ENCODE data around the gene OR4D6.
"Not testable (repeated sequence)": the region's sequence is repeated elsewhere in the genome, so short reads cannot be mapped to it uniquely, and the experiment has no call there.

Gene OR4D6

DNA sequence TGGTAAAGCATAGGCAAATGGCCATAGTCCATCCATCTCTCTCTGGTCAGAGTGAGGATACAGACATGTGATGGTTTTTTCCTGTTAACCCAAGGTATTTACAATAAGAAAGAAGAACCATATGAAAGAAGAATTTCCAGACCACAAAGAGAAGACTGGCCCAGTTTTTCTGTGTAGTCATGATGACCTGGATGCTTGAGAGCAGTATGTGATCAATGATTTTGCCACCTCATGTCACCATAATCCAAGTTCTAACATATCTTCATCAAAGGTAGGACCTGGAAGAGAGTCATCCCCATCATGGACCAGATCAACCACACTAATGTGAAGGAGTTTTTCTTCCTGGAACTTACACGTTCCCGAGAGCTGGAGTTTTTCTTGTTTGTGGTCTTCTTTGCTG lies at the start of gene OR4D6:
Gene OR4D6 (plus strand): TSS at position 301 of the 400 bp plus-strand sequence. CDS start 0 bp downstream, at position 301.
- DNase-seq = no peak

DNA sequence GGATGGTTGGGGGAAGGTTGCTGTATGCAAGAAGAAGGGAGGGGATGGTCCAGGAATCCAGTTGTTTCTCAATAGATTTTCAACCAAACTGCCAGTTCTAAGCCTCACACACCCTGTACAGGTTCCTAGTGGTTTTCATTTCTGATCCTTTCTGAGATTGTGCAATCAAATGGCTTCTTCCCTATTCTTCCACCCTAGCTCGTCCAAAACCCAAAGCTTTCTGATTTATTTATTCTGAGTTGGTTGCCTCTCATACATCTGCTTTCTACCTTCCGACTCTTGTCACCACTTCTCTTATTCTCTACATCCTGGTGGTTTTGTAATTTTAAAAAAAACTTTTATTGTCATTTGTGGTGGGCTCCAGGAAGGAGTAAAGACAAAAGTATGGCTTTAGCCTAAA lies 43.1 kb upstream of the OR4D6 start:
- DNase-seq = no peak

DNA sequence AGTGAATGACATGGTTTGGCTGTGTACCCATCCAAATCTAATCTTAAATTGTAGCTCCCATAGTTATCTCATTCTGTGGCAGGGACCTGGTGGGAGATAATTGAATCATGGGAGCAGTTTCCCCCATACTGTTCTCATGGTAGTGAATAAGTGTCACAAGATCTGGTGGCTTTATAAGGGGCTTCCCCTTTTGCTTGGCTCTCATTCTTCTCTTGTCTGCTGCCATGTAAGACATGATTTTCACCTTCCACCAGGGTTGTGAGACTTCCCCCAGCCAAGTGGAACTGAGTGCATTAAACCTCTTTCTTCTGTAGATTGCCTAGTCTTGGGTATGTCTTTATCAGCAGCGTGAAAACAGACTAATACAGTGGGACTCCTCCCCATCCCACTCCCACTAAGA lies 41.6 kb upstream of the OR4D6 start:
- DNase-seq = no peak

DNA sequence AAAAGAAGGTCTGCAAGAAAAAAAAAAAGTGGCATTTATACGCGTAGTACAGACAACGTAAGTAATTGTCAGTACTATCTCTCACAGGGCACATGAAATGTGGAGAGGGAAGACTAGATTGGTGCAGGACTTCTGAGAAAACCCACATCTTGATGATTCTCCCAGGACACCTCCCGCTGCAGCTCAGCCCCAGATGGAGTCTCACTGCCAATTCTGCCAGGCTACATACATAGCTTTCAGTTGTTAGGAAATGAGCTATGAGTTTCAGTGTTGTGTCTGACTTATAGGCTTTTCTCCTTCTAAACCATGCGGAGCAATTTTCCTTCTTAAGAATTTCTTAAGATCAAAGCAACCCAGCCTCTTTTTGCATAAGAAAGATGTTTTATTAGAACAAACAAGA lies 40.1 kb upstream of the OR4D6 start:
- DNase-seq = no peak

DNA sequence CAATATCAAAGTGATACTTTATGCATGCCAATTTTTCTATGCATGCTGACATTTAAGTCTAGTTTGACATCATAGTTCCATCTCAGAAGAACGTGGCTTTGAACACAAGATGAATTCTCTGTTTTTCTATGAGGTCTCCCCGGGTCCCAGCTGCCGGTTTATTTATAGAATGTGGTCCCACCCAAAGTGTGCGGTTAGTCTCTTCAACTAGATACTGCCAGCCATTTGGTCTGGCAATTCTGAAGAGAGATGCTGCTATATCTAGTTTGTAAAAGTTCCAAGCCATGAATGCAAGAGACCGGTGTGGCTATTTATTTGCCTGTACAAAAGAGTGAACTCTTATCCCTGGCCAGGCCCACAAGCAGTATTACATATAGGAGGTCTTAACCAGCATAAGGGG lies 39.7 kb upstream of the OR4D6 start:
- DNase-seq = no peak

DNA sequence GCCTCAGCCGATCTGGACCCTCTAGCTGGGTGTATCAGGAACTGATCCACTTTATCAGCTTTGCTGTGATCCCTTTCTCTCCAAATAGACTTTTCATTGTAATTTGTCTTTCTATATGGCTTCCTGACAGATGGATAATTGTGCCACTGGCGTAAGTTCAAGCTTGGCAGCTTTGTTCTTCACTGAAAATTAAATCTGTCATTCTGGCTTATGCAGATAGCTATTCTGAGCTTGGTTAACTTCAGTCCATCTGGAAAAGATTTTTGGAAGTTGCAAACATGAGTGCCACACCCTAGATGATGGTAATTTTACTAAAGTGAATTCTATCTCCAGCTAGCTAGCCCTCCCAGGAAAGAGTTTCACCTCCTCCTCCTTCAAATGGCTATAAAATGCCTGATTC lies 38.6 kb upstream of the OR4D6 start:
- DNase-seq = no peak

DNA sequence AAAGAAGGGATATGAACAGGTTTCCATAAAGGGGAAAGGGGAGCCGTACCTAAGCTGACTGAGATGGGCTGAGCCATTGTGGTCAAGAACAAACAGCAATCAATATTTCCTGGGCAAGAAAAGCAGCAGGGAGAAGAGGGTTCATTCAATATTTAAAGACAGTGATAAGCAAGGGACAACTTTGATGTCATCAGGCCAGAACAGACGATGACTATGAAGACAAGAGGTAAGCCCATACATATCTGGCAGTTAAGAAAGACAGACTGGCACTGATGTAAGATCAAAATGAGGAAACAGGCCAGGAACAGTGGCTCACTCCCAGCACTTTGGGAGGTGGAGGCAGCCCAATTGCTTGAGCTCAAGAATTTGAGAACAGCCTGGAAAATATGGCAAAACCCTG lies 32.9 kb upstream of the OR4D6 start:
- no peak for DNase-seq

DNA sequence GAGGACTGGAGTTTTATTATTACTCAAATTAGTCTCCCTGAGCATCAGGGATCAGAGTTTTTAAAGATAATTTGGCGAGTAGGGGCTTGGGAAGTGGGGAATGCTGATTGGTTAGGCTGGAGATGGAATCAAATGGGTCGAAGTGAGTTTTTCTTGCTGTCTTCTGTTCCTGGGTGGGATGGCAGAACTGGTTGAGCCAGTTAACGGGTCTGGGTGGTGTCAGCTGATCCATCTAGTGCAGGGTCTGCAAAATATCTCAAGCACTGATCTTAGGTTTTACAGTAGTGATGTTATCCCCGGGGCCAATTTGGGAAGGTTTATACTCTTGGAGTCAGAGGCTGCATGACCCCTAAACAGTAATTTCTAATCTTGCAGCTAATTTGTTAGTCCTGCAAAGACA lies 31.6 kb upstream of the OR4D6 start:
- no peak for DNase-seq

DNA sequence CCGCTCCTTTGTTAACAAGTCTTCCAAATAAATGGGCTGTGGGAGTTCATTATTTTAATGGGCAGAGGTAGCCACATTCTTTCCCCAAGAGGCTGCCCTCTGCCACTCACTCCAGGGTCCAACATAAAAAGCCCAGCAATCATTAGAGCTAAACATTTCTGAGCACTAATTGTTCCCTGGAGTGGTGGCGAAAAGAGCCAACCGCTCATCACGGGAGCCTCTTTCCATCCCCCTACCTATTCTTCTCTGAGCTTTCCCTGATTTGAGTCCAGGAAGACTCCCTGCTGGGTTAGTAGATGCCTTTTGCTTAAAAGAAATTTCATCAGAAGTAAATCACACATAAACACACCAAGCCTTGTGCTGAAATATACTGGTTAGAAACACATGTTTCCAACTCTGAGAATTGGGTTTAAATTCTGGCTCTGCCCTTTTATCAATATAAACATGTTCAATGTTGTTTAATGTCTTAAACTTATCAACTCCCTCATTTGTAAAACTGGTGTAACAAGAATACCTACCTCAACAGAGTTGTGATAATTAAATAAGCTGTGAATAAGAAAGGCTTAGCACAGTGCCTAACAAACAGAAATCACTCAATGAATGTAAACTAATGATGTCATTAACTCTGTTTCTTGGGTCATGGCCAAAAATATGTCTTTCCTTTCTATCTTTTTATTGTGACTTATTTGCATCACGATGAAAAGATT lies 30.2 kb upstream of the OR4D6 start, which contains the start of gene OR5A2:
Gene OR5A2 (minus strand): TSS at position 53 of the 707 bp plus-strand sequence. CDS start 3,460 bp downstream, outside the sequence.
- no peak for DNase-seq

DNA sequence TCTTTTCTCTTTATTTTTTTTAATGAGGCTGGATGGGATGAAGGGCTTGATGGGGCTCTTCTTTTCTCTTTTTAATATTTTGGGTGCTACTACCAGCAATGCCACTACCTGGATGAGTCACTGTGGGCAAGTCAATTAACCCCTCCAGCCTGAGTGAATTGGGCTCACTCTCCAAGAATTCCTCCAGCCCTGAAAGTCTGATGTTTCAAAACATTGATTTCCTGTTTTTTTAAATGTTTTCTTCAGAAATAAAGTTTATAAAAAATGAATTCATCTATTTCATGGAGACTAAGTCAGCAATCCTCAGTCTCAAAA lies 29.7 kb upstream of the OR4D6 start:
- no peak for DNase-seq

DNA sequence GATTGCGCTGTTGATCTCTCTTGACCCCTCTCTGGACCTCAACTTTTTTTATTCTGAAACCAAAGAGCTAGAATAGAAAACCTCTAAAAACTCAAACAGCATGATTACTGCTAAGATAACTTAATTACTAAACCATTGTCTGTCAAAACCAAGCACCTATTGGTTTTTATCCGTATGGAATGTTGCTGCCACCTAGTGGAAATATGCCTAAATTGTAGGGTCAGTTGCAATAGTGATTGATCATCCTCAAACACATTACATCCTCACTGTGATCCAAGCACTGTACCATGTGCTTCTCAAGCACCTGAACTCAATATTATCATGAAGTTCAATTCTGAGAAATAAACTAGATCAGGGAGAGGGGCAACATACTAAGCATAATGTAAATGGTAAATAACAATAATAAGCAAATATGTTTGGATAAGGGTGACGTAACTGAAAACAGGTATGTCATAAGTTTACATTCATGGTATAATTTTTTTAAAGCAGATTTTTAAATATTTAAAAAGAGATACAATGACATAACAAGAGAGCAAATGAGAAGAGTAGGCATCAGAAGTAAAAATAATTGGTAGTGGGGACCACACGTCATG lies 26.7 kb upstream of the OR4D6 start:
- DNase-seq = peak; percentile 5 to 50

DNA sequence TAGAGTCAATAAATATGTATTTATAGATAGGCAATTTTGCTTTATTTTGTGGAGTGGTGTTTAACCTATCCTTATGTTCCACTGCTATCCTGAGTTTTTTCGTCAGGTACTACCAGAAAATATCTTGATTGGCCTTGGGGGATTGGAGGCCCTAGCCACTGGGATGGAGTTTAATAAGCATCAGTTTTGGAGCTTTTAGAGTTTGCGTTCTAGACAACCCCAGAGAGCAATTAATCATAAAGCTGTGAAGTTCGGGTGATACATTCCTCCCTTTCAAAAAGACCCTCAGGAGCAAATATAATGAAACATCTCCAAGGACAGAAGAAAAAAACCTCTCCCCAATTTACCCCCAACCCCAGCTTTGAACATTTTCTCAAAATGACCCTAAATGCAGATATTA lies 20.6 kb upstream of the OR4D6 start, which contains the start of gene OR5A1:
Gene OR5A1 (plus strand): TSS at position 301 of the 400 bp plus-strand sequence. CDS start 6,700 bp downstream, outside the sequence.
- DNase-seq = no peak

DNA sequence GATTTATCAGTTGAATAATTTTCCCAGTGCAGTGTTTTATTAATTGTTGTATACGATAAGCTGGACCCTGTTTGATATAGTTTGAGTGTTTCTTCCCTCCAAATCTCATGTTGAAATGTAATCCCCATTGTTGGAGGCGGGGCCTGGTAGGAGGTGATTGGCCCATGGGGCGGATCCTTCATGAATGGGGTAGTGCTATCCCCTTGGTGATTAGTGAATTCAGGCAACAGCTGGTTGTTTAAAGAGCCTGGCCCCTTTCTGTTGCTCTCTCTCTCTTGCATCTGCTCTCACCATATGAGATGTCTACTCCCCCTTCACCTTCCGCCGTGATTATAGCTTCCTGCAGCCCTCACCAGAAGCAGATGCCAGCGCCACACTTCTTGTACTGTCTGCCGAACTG lies 19.0 kb upstream of the OR4D6 start:
- DNase-seq = no peak

DNA sequence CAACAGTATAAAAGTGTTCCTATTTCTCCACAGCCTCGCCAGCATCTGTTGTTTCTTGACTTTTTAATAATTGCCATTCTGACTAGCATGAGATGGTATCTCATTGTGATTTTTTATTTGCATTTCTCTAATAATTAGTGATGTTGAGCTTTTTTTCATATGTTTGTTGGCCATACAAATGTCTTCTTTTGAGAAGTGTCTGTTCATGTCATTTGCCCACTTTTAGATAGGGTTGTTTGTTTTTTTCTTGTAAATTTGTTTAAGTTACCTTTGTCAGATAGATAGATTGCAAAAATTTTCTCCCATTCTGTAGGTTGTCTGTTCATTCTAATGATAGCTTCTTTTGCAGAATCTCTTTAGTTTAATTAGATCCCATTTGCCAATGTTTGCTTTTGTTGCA lies 11.1 kb upstream of the OR4D6 start:
- not testable (repeated sequence) for DNase-seq

DNA sequence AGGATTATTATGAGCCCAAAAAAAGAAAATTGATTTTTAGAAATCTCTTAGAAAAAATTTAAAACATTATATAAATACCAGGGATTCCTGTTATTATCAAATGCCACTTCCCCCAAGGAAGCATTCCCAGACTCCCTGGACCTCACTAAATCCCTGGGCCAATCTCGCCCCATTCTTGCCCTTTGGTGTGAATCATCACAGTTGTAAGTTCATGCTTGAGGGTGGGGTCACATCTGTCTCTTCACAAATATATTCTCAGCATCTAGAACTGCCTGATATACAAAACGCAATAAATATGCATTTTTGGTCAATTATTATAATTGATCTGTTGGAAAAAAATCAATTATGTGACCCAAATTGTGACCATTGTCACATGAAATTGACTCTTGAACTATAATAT lies 8.3 kb upstream of the OR4D6 start:
- no peak for DNase-seq

DNA sequence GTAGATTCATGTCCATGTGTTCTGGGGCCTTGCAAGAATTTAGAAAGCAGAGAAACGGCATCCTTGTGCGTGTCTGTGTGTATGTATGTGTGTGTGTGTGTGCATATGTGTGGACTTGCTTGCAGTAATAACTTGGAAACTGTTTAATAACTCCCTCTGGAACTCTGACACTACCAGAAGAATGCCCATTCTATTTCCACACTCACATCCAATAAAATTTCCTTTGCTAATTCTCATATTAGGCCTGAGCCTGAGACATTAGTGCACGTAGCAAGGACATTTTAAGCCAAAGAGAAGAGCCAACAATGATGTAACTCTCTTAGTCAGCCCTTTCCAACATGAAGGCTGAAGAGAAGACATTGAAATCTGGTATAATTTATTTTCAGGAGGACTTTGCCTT lies 3.2 kb downstream of the OR4D6 start:
- no peak for DNase-seq

DNA sequence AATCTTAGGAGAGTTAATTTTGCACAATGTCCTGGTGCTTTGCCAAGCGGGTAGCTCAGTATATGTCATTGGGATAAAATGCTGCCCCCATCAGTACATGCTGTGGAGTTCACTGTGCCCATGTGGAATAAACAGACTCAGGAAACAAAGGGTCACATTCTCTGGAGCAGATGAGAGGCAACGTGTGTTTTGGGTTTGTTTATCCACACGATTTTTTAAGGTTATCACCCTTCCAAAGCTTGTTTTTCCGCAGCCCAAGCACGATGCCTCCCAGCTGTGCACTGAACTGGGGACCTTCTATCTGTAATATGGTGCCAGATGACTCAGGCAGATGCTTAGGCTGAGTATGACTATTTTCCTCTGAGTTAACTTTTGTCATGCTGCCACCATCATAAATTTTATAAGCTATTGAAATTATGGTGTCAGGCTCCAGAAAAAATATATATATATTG lies 6.5 kb downstream of the OR4D6 start:
- no peak for DNase-seq

DNA sequence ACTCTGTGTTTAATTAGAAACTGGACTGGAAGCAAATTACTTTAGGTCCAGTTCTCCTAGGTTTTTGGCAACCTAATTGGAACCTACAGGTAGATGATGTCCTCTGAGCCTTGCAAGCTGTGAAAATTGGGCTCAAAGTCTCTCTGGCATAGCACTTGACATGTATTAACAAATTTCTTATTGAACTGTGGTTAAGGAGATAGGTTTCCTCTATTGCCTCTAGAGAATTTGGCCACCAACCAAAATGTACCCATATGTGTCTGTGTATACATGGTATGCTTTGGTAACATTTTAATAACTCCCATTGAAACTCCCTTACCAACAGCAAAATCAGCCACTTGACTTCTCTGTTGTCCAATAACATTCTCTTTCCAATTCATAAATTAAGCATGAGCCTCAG lies 16.3 kb downstream of the OR4D6 start, which contains the start of gene OR4D10:
Gene OR4D10 (plus strand): TSS at position 301 of the 400 bp plus-strand sequence. CDS start 4,115 bp downstream, outside the sequence.
- DNase-seq = no peak

DNA sequence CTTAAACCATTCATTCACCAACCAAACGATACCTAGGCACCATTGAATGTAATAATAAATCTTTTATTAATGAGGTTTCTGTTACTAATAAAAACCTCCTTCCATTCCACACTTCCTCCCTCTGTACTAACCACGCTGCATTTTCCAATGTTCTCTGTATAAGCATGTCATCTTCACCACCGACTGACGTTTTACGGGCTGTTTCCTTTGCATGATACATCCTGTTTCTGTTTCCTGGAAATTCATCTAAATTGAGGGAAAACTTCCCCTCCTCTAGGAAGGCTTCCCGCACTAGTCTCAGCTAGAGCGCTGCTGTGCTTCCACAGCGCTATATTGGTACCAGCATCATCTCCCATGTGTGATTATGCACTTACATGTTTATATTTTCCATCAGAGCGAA lies 18.4 kb downstream of the OR4D6 start:
- DNase-seq = no peak

DNA sequence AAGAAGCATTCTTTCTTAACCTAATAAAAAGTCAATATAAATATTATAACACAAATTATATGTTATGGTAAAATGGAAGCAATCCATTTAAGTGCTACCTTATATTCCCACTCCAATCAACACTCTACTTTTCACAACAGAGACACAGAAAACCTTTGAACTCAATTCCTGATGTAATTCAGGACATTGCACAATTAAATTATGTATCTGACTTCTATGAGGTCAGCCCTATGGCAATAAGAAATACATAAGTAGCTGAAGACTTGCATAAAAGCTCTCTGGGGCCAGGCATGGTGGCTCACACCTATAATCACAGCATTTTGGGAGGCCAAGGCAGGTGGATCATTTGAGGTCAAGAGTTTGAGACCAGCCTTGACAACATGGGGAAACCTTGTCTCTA lies 23.1 kb downstream of the OR4D6 start:
- no peak for DNase-seq

DNA sequence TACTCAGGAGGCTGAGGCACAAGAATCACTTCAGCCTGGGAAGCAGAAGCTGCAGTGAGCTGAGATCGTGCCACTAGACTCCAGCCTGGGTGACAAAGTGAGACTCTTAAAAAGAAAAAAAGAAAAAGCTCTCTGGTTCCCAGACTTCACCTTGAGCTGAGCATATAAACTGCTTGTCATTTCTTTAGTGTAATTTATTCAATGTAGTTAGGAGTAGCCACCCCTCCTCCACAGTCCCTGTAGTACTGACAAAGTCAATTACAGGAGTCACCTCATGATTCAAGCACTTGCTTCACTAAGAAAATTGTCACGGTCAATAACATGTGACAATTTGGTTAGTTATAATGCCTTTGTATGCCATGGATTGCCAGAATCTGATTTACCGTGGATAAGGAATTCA lies 23.6 kb downstream of the OR4D6 start:
- no peak for DNase-seq

DNA sequence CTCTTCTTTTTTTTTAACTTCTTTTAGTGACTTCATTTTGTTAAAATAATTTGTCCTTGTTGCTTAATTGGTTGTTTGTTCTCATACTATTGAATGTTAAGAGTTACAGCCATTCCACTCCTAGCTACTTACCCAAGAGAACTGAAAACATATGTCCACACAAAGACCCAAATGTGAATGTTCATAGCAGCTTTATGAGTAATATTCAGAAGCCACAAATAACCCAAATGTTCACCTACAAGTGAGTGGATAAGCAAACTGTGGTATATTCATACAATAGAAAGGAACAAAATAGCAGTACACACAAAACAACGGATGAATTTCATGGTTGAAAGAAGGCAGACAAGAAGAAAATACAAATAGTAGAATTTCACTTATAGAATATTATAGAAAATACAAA lies 45.2 kb downstream of the OR4D6 start:
- no peak for DNase-seq

DNA sequence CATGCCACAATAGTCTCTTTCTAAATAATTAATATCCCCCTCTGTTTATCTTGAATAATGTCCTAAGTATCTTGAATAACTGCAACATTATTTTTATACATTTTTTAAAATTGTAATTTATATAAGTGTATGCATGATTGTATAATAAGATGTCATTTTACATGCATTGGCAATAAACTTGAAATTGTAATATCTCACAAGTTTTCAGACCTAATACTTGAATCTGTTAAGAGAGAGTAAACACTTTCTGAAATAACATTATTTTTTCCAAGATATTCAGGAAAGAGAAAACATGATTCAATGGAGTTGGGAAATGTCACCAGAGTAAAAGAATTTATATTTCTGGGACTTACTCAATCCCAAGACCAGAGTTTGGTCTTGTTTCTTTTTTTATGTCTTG lies 46.5 kb downstream of the OR4D6 start, which contains the start of gene OR4D11:
Gene OR4D11 (plus strand): TSS at position 301 of the 400 bp plus-strand sequence. CDS start 0 bp downstream, at position 301.
- DNase-seq = no peak
